Activated naive CD4-positive, alpha-beta T cell treated with anti-CD3 and anti-CD28 coated beads, Interleukin-2, amount 10 ng/mL, durations not matched to agents 5 hours and 36 hours (primary cell): ENCODE data around the gene OVOL3. TPM values are rescaled to one million over a fixed set of nuclear protein-coding genes. Genes with fewer than 3 reads are reported as not detected.

ENCODE experiments used
- total RNA-seq, 2 experiments: library from RNA; stranded (reverse); gene quantifications; one replicate each; pipeline ENCODE4 v1.2.3, GENCODE V29; 2021

OVOL3 gene
- not detected for total RNA-seq

DNA sequence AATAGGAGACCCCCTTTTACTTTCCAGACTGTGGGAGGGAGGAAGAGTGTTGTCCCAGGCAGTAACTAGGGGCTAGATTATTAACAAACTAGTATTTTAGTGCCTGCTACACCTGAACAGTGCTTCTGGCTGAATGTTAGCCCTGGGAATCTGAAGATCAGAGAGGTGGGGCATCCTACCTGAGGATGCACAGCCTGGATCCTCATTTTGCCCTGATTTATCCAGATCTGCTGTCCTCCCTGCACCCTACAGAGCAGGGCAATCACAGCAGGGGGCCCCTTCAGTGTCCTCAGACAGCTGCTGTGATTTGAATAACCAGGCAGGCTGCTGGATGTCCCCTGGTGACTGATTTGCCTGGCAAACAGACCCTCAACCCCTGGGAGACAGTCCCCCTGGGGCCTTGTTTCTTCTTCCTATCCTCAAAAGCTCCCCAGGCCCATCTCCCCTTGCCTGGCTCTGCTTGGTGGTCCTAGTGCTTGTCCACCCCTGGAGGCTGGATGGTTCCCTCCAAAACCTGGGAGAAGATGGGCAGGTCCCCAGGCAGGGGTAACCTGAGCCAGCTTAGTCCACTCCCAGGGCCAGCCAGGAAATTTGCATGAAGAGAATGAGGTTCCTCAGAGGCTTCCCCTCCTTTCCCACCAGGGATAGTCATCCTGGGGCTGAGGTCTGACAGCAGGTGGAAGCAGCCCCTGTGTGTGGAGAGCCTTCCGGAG lies at the start of gene OVOL3:
Gene OVOL3, plus strand, starts transcription at position 657 of the 713 bp plus-strand sequence. CDS start 60 bp downstream, outside the sequence.

DNA sequence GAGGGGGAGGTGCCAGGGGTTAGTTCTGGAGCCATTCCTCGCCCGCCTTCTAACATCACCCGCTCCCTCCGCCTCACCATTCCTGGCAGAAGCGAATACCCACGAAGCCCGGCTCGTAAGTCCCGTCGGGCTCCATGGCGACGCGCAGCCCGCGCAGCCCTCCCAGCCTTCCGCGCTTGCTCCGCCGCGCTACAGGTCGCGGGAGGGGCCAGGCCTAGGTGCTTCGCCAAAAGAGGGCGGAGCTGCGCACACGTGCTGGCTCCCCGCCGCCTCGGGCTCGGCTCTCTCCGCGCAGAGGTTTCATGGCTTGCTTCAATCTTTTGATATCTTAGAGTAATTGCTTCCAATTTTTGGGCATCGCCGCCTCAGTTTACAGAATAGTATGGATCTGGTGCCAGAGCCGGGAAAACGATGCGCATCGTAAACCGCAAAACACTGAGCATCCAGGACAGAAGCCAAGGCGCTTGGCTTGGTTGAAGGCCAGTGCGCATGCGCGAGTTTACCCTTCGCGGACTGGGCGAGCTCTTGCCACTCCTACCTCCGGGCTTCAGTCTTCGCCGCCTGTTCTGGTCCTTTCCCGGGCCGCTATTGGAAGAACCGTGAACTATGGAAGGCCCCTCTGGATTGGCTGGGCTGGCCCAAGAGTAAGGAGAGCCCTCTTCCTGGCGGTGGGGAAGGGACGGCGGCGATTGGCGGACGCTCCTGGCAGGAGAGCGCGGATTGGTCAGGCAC lies 3.9 kb downstream of the OVOL3 start, which contains the start of gene POLR2I:
Gene POLR2I, minus strand, starts transcription at position 155 of the 732 bp plus-strand sequence. Its CDS starts 19 bp downstream, at position 136.

GRCh38 chr19:36115453-36116343 lies 4.8 kb downstream of the OVOL3 start, which contains the start of gene TBCB:
Gene TBCB, plus strand, starts transcription at chr19:36115468. Its CDS starts 93 bp downstream, at chr19:36115561.

GRCh38 chr19:36139473-36140303 lies 28.7 kb downstream of the OVOL3 start, which contains the start of gene CAPNS1:
Gene CAPNS1, plus strand, starts transcription at chr19:36140066. Its CDS starts 946 bp downstream, at chr19:36141012.

DNA sequence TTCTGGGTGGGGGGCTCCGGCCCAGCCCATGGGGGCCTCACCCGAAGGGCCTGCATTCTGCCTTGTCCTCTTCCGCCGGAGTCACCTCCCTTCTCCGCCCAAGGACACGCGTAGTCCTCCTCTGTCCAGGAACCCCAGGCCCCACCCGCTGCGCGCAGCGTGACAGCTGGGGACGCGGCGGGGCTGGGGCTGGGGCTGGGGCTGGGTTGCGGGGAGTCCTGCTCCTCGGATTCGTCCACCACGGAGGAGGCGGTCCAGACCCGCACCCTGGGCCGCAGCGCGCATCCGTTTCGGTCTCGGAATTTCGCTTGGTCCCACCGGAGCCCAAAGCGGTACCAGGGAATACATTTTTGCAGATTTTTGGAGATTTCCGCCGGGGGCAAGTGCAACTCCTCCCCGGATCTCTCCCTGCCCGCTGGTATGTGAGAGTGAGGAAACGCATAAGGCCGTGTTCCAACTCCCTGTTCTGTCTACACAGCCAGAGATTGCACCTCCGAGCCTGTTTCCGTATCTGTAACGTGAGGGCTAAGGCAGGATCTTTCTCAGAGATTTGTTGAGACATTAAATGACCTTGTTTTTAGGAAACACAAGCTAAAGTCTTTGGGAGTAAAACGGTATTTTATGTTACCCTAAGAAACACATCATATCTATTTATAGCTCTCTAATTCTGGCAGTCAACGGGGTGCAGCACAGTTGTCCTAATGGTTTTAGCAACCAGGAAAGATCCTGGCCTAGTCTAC lies 41.6 kb downstream of the OVOL3 start, which contains the start of gene COX7A1:
Gene COX7A1, minus strand, starts transcription at position 96 of the 740 bp plus-strand sequence. Its CDS starts 40 bp downstream, at position 56.

Other genes with a start within 250 kb of the OVOL3 start
- 1 to 10 TPM in 1 of 2 experiments, under 1 TPM in 1; 0.30 to 1.2 TPM for gene APLP1, start 242.6 kb upstream of the OVOL3 start, total RNA-seq
- 10 to 100 TPM; 35.6 to 42.9 TPM for gene NFKBID, start 210.6 kb upstream of the OVOL3 start, total RNA-seq
- 100 to 1,000 TPM; 195 to 204 TPM for gene HCST, start 208.6 kb upstream of the OVOL3 start, total RNA-seq
- gene TYROBP, start 202.8 kb upstream of the OVOL3 start, total RNA-seq: under 1 TPM in 1 of 2 experiments, not detected in 1; 0.43 TPM
- 10 to 100 TPM; 12.4 to 13.0 TPM for gene LRFN3, start 174.8 kb upstream of the OVOL3 start, total RNA-seq
- gene SDHAF1, start 116.0 kb upstream of the OVOL3 start, total RNA-seq: 10 to 100 TPM; 17.4 to 19.6 TPM
- 1 to 10 TPM; 1.6 to 2.0 TPM for gene SYNE4, start 102.3 kb upstream of the OVOL3 start, total RNA-seq
- 10 to 100 TPM; 42.1 to 44.0 TPM for gene ALKBH6, start 96.9 kb upstream of the OVOL3 start, total RNA-seq
- 1 to 10 TPM; 1.5 TPM for gene CLIP3, start 78.3 kb upstream of the OVOL3 start, total RNA-seq
- gene THAP8, start 56.9 kb upstream of the OVOL3 start, total RNA-seq: 1 to 10 TPM; 5.7 to 6.4 TPM
- gene WDR62, start 56.2 kb upstream of the OVOL3 start, total RNA-seq: 10 to 100 TPM; 23.7 to 26.4 TPM
- gene POLR2I, start 3.7 kb downstream of the OVOL3 start, total RNA-seq: 10 to 100 TPM; 48.1 to 48.4 TPM
- 100 to 1,000 TPM; 164 to 169 TPM for gene TBCB, start 4.3 kb downstream of the OVOL3 start, total RNA-seq
- 100 to 1,000 TPM; 423 to 425 TPM for gene CAPNS1, start 28.9 kb downstream of the OVOL3 start, total RNA-seq
- gene COX7A1, start 41.3 kb downstream of the OVOL3 start, total RNA-seq: not detected
- gene ZNF565, start 103.5 kb downstream of the OVOL3 start, total RNA-seq: 1 to 10 TPM; 3.8 to 4.5 TPM
- 10 to 100 TPM; 63.6 to 66.9 TPM for gene ZNF146, start 104.0 kb downstream of the OVOL3 start, total RNA-seq